ENCODE results near the gene PPEF2. TPM values are rescaled to one million over a fixed set of nuclear protein-coding genes. Genes with fewer than 3 reads are reported as not detected.
A peak's percentile ranks its signal among the peaks of the same experiment; 100 is the strongest.

The PPEF2 gene
- total and polyA plus RNA-seq, 2 experiments from 2014 or later = not detected

- Histone ChIP-seq H3K9me3 (ENCODE audit: low read depth) (no peaks in the 10 kb centered on the region), H2AFZ (no peak overlapping the region), H3F3A (ENCODE audit: insufficient read depth) (no peaks in the 10 kb centered on the region), H3K79me2 (ENCODE audit: insufficient read depth) (no peaks in the 10 kb centered on the region), H3K36me3 (ENCODE audit: low read depth) (no peaks in the 10 kb centered on the region), H3K4me3 (no peak overlapping the region), H3K9ac (no peak overlapping the region), H4K20me1 (ENCODE audit: insufficient read depth) (no peaks in the 10 kb centered on the region), H3K9me2 (ENCODE audit: insufficient read depth) (no peaks in the 10 kb centered on the region), H3K27me3 (replicated peaks; ENCODE audit: insufficient read depth) (no peaks in the 10 kb centered on the region), H3K4me2 (ENCODE audit: unreplicated experiment) (no peak overlapping the region), H3K4me1 (ENCODE audit: insufficient read depth) (no peaks in the 10 kb centered on the region), H3K27ac (no peak overlapping the region)
- DNase-seq = no peak
- WGBS, 2 experiments (ENCODE audit: low coverage in 1 of 2, low lambda C conversion rate in 2 of 2, missing lambda C conversion rate in 2 of 2) = 69 to 73% methylated on average over 5 of the region's 5 CpGs
- TF ChIP-seq EZH2phosphoT487 (IDR thresholded peaks at IDR 0.05; ENCODE audit: insufficient read depth, low read depth) = no peak
- TF ChIP-seq EZH2 (IDR thresholded peaks at IDR 0.05; ENCODE audit: insufficient read depth, poor library complexity, severe bottlenecking) = no peak
- in situ Hi-C loops (cut with MboI) = no loop called here
These were observed 7.2 kb upstream of the PPEF2 start for GRCh38 chr4:75909405-75909804.

GRCh38 chr4:75908555-75908954 is 6.3 kb upstream of the PPEF2 start:
- H3K4me2 ChIP-seq (ENCODE audit: unreplicated experiment) = no peak overlapping the region
- H3F3A ChIP-seq (ENCODE audit: insufficient read depth) = no peaks in the 10 kb centered on the region
- no peaks in the 10 kb centered on the region for H3K4me1 ChIP-seq (ENCODE audit: insufficient read depth)
- H3K4me3 ChIP-seq = no peak overlapping the region
- no peaks in the 10 kb centered on the region for H3K27me3 ChIP-seq (replicated peaks; ENCODE audit: insufficient read depth)
- no peak overlapping the region for H3K9ac ChIP-seq
- H3K9me2 ChIP-seq (ENCODE audit: insufficient read depth) = no peaks in the 10 kb centered on the region
- no peaks in the 10 kb centered on the region for H3K9me3 ChIP-seq (ENCODE audit: low read depth)
- no peak for TF ChIP-seq EZH2 (IDR thresholded peaks at IDR 0.05; ENCODE audit: insufficient read depth, poor library complexity, severe bottlenecking)
- no peak for TF ChIP-seq EZH2phosphoT487 (IDR thresholded peaks at IDR 0.05; ENCODE audit: insufficient read depth, low read depth)
- peak; percentile 4 for DNase-seq
- in situ Hi-C loops (cut with MboI) = no loop called here
- H2AFZ ChIP-seq = no peak overlapping the region; the same call in 1 of the 2 replicates
- 13% methylated on average over 3 of the region's 3 CpGs for WGBS, 2 experiments (ENCODE audit: low coverage in 1 of 2, low lambda C conversion rate in 2 of 2, missing lambda C conversion rate in 2 of 2)
- no peaks in the 10 kb centered on the region for H4K20me1 ChIP-seq (ENCODE audit: insufficient read depth)
- no peaks in the 10 kb centered on the region for H3K79me2 ChIP-seq (ENCODE audit: insufficient read depth)
- H3K27ac ChIP-seq = no peak overlapping the region
- H3K36me3 ChIP-seq (ENCODE audit: low read depth) = no peaks in the 10 kb centered on the region

GRCh38 chr4:75907966-75908365 is 5.7 kb upstream of the PPEF2 start:
- no peak overlapping the region for H3K4me2 ChIP-seq (ENCODE audit: unreplicated experiment)
- no peaks in the 10 kb centered on the region for H3K79me2 ChIP-seq (ENCODE audit: insufficient read depth)
- no peaks in the 10 kb centered on the region for H3K4me1 ChIP-seq (ENCODE audit: insufficient read depth)
- 86 to 87% methylated on average over 3 of the region's 3 CpGs for WGBS, 2 experiments (ENCODE audit: low coverage in 1 of 2, low lambda C conversion rate in 2 of 2, missing lambda C conversion rate in 2 of 2)
- H2AFZ ChIP-seq = no peak overlapping the region
- TF ChIP-seq EZH2phosphoT487 (IDR thresholded peaks at IDR 0.05; ENCODE audit: insufficient read depth, low read depth) (no peak), EZH2 (IDR thresholded peaks at IDR 0.05; ENCODE audit: insufficient read depth, poor library complexity, severe bottlenecking) (no peak)
- in situ Hi-C loops (cut with MboI) = no loop called here
- H4K20me1 ChIP-seq (ENCODE audit: insufficient read depth) = no peaks in the 10 kb centered on the region
- DNase-seq = no peak
- H3K36me3 ChIP-seq (ENCODE audit: low read depth) = no peaks in the 10 kb centered on the region
- H3K9me2 ChIP-seq (ENCODE audit: insufficient read depth) = no peaks in the 10 kb centered on the region
- H3K27me3 ChIP-seq (replicated peaks; ENCODE audit: insufficient read depth) = no peaks in the 10 kb centered on the region
- H3K4me3 ChIP-seq = no peak overlapping the region
- H3K27ac ChIP-seq = no peak overlapping the region
- no peaks in the 10 kb centered on the region for H3K9me3 ChIP-seq (ENCODE audit: low read depth)
- H3K9ac ChIP-seq = no peak overlapping the region
- H3F3A ChIP-seq (ENCODE audit: insufficient read depth) = no peaks in the 10 kb centered on the region

GRCh38 chr4:75904076-75904475 is 1.8 kb upstream of the PPEF2 start:
- Histone ChIP-seq H3K79me2 (ENCODE audit: insufficient read depth) (no peaks in the 10 kb centered on the region), H3K27me3 (replicated peaks; ENCODE audit: insufficient read depth) (peaks cover 8% of the 10 kb centered on the region; the same call in 1 of the 2 replicates), H3K9me3 (ENCODE audit: low read depth) (no peaks in the 10 kb centered on the region), H3K9me2 (ENCODE audit: insufficient read depth) (no peaks in the 10 kb centered on the region), H3K4me3 (no peak overlapping the region), H2AFZ (no peak overlapping the region), H3K27ac (no peak overlapping the region), H3K4me2 (ENCODE audit: unreplicated experiment) (no peak overlapping the region), H3K4me1 (ENCODE audit: insufficient read depth) (no peaks in the 10 kb centered on the region), H3K9ac (no peak overlapping the region), H3F3A (ENCODE audit: insufficient read depth) (no peaks in the 10 kb centered on the region), H4K20me1 (ENCODE audit: insufficient read depth) (no peaks in the 10 kb centered on the region), H3K36me3 (ENCODE audit: low read depth) (no peaks in the 10 kb centered on the region)
- TF ChIP-seq EZH2phosphoT487 (IDR thresholded peaks at IDR 0.05; ENCODE audit: insufficient read depth, low read depth) (no peak), EZH2 (IDR thresholded peaks at IDR 0.05; ENCODE audit: insufficient read depth, poor library complexity, severe bottlenecking) (no peak)
- WGBS, 2 experiments (ENCODE audit: low coverage in 1 of 2, low lambda C conversion rate in 2 of 2, missing lambda C conversion rate in 2 of 2) = 61 to 63% methylated on average over 5 of the region's 5 CpGs
- DNase-seq = no peak
- in situ Hi-C loops (cut with MboI) = no loop called here

GRCh38 chr4:75898536-75898935 is 3.7 kb downstream of the PPEF2 start:
- TF ChIP-seq EZH2phosphoT487 (IDR thresholded peaks at IDR 0.05; ENCODE audit: insufficient read depth, low read depth) (no peak), EZH2 (IDR thresholded peaks at IDR 0.05; ENCODE audit: insufficient read depth, poor library complexity, severe bottlenecking) (no peak)
- no peaks in the 10 kb centered on the region for H4K20me1 ChIP-seq (ENCODE audit: insufficient read depth)
- no peaks in the 10 kb centered on the region for H3K9me2 ChIP-seq (ENCODE audit: insufficient read depth)
- no peak overlapping the region for H3K4me3 ChIP-seq
- no peak overlapping the region for H3K9ac ChIP-seq
- no peaks in the 10 kb centered on the region for H3K79me2 ChIP-seq (ENCODE audit: insufficient read depth)
- peaks cover 8% of the 10 kb centered on the region; the same call in 1 of the 2 replicates for H3K27me3 ChIP-seq (replicated peaks; ENCODE audit: insufficient read depth)
- in situ Hi-C loops (cut with MboI) = no loop called here
- H3K4me2 ChIP-seq (ENCODE audit: unreplicated experiment) = no peak overlapping the region
- H3K36me3 ChIP-seq (ENCODE audit: low read depth) = no peaks in the 10 kb centered on the region
- DNase-seq = no peak
- no peaks in the 10 kb centered on the region for H3K9me3 ChIP-seq (ENCODE audit: low read depth)
- no peak overlapping the region for H3K27ac ChIP-seq
- H2AFZ ChIP-seq = no peak overlapping the region
- H3K4me1 ChIP-seq (ENCODE audit: insufficient read depth) = no peaks in the 10 kb centered on the region
- H3F3A ChIP-seq (ENCODE audit: insufficient read depth) = no peaks in the 10 kb centered on the region
